Activated naive CD8-positive, alpha-beta T cell (primary cell): ENCODE measurements around the gene PFKFB2.
"Not testable (repeated sequence)": the region's sequence is repeated elsewhere in the genome, so short reads cannot be mapped to it uniquely, and the experiment has no call there.

ENCODE experiments used
- H3K27ac Mint-ChIP-seq: one replicate; pipeline ENCODE4 v1.8.0; 2021; ENCODE audit warnings: mixed read lengths
- H3K27me3 Mint-ChIP-seq: one replicate; pipeline ENCODE4 v1.8.0; 2021; ENCODE audit warnings: mixed read lengths
- H3K36me3 Mint-ChIP-seq: one replicate; pipeline ENCODE4 v1.8.0; 2021; ENCODE audit warnings: mixed read lengths
- H3K4me1 Mint-ChIP-seq: one replicate; pipeline ENCODE4 v1.8.0; 2021; ENCODE audit warnings: low read depth, mixed read lengths
- H3K4me3 Mint-ChIP-seq: one replicate; pipeline ENCODE4 v1.8.0; 2021; ENCODE audit warnings: mild to moderate bottlenecking, mixed read lengths
- H3K9me3 Mint-ChIP-seq: one replicate; pipeline ENCODE4 v1.8.0; 2021; ENCODE audit warnings: low read depth, mixed read lengths

Gene PFKFB2

DNA sequence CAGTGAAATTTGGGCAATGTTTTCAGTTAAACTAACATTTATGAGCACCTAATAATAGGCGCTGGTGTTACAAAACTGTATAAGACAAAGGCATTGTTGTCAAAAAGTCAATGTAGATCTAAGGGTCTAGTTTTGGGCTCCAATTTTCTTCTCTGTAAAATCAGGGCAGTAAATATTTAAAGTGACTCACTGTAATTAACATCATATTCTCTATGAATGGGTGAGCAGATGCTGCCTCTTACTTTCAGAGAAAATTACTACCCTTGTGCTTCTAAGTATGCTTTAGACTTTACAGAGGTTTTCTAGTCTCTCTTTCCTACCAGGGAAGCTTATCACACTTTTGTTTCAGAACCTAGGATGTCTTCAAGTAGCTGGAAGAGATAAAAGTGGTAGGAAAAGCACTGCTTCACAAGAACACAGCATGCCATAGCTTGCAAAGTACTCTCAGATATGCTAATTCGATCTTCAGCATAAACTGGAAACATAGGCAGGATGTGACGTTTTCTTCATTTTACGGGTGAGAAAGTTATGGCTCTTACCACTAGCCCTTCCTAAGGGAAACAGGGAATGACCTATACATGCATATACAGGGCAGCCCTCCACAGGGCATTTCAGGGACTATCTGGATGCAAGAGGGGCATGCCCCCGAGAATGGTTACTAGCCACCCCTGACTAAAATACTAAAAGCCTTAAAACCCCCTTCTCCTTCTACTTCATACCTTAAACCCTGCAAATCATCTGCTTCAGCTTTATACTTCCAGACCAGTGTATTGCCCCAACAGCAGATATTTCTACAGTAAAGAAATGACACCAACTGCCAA lies 23.2 kb upstream of the PFKFB2 start:
- Mint-ChIP-seq H3K27me3 (peaks cover 29% of the 10 kb centered on the region), H3K4me3 (no peak overlapping the region), H3K36me3 (no peaks in the 10 kb centered on the region), H3K4me1 (no peaks in the 10 kb centered on the region), H3K27ac (no peak overlapping the region), H3K9me3 (no peaks in the 10 kb centered on the region)

DNA sequence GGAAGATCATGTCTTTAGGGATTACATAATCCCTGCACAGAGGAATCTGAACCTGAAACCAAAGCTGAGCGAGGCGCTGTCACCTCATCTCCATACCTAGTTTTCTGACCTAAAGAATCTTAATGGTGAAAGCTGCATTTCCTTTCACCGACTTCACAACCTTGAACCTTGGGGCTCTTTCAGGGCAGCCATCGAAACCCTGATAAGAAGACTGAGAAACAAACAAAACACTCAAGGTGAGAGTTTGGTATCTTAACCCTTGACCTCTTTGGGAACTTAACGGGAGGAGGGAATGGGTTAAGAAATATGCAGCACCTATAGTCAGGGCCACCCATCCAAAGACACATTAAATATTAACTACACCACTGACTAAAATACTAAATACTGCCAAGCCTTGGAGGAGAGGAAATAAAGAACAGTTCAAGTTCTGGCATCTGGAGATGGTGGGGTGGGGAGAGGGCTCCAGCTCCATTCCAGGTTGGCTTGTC lies 22.5 kb upstream of the PFKFB2 start:
- Mint-ChIP-seq H3K4me1 (no peaks in the 10 kb centered on the region), H3K27ac (no peak overlapping the region), H3K4me3 (no peak overlapping the region), H3K27me3 (peaks cover 30% of the 10 kb centered on the region), H3K36me3 (no peaks in the 10 kb centered on the region), H3K9me3 (no peaks in the 10 kb centered on the region)

DNA sequence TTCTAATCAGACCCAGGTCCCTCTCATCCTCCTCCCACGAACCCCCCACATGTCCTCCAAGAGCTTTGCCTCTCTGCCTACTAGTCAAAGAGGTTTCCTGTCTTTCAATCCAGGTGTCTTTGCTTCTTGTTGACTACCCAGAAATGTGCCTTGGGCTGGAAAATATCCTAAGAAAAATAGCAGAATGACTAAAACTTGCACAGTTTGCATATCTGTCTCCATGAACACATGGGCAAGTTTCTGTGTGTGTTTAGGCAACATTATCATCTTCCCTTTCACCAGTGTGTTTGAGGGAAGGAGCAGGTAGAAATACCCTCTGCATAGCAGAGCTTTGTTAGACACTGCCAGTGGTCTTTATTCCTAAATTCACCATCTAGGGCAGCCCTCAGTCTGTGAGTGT lies 22.1 kb upstream of the PFKFB2 start:
- Mint-ChIP-seq H3K27me3 (peaks cover 31% of the 10 kb centered on the region), H3K9me3 (no peaks in the 10 kb centered on the region), H3K4me1 (no peaks in the 10 kb centered on the region), H3K36me3 (no peaks in the 10 kb centered on the region), H3K27ac (no peak overlapping the region), H3K4me3 (no peak overlapping the region)

DNA sequence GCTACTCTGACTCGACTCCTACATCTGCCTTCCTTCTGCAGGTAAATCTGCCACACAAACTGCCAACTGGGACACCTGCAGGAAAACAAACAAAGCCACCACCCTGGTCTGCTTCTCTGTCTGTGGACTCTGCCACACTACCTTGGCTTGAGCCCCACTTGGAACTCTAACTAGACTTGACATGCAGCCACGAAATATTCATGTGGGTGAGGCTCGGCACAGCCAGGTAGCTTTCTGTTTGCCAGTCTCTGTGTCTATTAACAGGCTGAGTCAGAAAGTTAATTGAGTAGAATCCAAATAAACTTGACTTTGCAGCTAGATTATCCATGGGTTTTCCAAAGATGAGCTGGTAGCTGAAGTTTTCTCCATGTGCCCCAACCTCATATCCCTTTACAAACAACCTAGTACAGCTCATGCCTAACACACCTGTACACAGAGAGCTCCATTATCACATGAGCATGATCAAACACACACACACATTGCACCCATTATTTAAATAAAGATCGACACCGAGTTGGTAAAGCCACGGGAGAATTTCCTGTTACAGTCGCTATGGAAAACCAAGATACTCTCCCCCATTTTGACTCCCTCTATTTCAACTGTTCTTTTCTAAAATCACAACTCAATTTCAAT lies 21.3 kb upstream of the PFKFB2 start:
- Mint-ChIP-seq H3K36me3 (no peaks in the 10 kb centered on the region), H3K4me1 (no peaks in the 10 kb centered on the region), H3K27ac (no peak overlapping the region), H3K9me3 (no peaks in the 10 kb centered on the region), H3K27me3 (peaks cover 31% of the 10 kb centered on the region), H3K4me3 (no peak overlapping the region)

DNA sequence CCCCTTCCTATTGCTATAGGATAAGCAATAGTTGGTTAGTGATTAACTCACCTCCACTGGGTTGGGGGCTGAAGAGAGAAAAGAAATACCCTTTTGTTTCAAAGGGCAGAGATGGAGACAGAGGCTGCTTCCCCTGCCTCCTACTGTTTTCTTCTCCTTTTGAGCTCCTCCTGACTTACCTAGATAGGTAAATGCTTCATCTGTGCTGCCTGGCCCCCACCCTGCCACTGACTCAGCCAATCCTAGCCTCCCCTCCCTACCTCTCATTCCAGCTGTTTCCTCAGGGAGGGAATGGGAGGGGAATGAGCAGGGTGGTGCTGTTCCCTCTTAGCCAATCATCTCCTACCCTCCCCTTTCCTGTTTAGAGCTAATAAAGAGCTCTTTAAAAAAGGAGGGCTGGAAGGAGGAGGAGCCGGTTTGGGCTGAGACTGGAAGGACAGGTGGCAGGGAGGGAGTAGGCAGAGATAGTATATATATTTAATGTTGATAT lies 20.5 kb upstream of the PFKFB2 start, which contains the start of gene C1orf116:
TSS of gene C1orf116 (minus strand) at position 229 of the 490 bp plus-strand sequence. CDS start 5,158 bp downstream, outside the sequence.
- H3K27ac Mint-ChIP-seq: no peak within 1 kb of the TSS
- H3K4me1 Mint-ChIP-seq: no peaks in the 10 kb centered on the region
- H3K36me3 Mint-ChIP-seq: no peaks in the 10 kb centered on the region
- no peak within 1 kb of the TSS for H3K4me3 Mint-ChIP-seq
- peaks cover 27% of the 10 kb centered on the region for H3K27me3 Mint-ChIP-seq
- no peaks in the 10 kb centered on the region for H3K9me3 Mint-ChIP-seq

DNA sequence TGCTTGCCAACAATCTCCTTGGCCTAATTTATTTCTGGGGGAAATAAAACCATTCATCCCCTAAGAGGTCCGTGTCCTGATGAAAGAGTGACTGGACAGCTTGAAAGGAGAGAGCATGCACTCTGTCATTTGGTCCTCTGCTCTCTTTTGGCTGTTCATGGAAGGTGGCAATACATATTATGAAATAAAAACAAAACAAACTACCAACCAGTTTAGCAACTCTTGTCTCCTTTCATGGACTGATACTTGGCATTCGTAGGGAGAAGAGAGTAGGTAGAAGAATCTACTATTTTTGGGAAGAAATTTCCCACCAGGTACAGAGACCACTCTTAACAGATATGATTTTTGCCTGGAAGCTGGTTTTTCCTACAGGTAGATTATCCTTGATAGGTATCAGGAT lies 19.8 kb upstream of the PFKFB2 start:
- no peaks in the 10 kb centered on the region for H3K9me3 Mint-ChIP-seq
- H3K36me3 Mint-ChIP-seq: no peaks in the 10 kb centered on the region
- H3K4me3 Mint-ChIP-seq: no peak overlapping the region
- H3K27me3 Mint-ChIP-seq: peaks cover 24% of the 10 kb centered on the region
- H3K27ac Mint-ChIP-seq: no peak overlapping the region
- no peaks in the 10 kb centered on the region for H3K4me1 Mint-ChIP-seq

DNA sequence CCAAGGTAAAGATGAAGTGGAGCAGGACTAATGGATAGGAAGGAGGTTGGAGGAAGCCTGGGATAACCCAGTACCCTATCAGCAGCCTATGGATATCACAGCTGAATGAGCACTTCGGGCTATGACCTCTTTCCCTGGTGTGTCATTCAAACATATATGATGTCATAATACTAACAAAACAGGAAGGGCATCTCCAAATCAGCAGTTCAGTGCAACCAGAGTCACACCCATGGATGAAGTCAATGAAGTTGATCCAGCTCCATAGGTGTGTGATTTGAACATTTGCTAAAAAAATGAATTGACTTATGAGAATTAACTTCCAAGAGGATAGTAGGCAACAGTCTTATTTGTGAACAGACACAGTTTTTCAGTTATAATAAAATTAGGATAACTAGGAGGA lies 18.9 kb upstream of the PFKFB2 start:
- no peak overlapping the region for H3K4me3 Mint-ChIP-seq
- peaks cover 16% of the 10 kb centered on the region for H3K27me3 Mint-ChIP-seq
- no peaks in the 10 kb centered on the region for H3K36me3 Mint-ChIP-seq
- H3K9me3 Mint-ChIP-seq: no peaks in the 10 kb centered on the region
- H3K4me1 Mint-ChIP-seq: no peaks in the 10 kb centered on the region
- no peak overlapping the region for H3K27ac Mint-ChIP-seq

DNA sequence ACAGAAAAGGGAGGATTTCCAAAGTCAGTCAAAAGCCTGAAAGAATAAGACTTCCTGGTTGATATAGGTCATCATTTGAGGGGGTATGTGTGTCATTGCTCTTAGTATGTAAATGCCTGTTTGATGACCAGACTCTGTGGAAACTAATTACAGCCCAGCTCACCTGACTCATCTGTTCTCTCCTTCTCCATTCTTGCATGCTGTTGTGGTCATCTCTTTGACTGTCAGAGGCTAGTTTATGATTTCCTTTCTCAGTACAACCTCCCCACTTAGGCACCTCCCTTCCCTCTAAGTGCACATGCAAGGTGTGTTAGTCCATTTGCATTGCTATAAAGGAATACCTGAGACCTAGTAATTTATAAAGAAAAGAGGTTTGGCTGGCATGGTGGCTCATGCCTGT lies 18.1 kb upstream of the PFKFB2 start:
- Mint-ChIP-seq H3K4me1 (no peaks in the 10 kb centered on the region), H3K36me3 (no peaks in the 10 kb centered on the region), H3K27ac (no peak overlapping the region), H3K4me3 (no peak overlapping the region), H3K9me3 (no peaks in the 10 kb centered on the region), H3K27me3 (peaks cover 14% of the 10 kb centered on the region)

DNA sequence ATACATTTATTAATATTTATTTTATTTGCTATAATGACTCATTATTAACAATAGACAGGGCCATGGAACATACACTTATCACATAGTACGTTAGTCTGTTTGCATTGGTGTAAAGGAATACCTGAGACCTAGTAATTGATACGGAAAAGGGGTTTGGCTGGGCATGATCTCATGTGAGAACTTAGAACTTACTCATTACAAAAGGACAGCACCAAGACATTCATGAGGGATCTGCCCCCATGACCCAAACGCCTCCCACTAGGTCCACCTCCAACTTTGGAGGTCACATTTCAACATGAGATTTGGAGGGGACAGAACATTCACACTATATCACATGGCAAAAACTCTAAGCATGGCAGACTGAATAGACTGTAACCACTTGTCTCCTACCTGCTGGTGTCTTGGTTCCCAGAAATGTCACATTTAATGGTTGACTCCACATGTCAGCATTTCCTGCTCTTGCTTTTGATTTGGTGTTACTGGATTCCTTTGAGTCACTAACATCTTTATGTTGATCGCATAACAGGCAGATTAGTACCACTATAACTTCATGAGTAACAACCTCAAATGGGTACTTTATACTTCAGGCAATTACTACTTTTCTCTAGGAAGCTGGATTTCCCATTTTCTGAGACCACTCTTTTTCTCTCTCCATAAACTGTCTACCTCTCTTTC lies 17.1 kb upstream of the PFKFB2 start:
- H3K4me1 Mint-ChIP-seq: no peaks in the 10 kb centered on the region
- no peak overlapping the region for H3K27ac Mint-ChIP-seq
- H3K4me3 Mint-ChIP-seq: no peak overlapping the region
- peaks cover 11% of the 10 kb centered on the region for H3K27me3 Mint-ChIP-seq
- H3K36me3 Mint-ChIP-seq: no peaks in the 10 kb centered on the region
- H3K9me3 Mint-ChIP-seq: no peaks in the 10 kb centered on the region

DNA sequence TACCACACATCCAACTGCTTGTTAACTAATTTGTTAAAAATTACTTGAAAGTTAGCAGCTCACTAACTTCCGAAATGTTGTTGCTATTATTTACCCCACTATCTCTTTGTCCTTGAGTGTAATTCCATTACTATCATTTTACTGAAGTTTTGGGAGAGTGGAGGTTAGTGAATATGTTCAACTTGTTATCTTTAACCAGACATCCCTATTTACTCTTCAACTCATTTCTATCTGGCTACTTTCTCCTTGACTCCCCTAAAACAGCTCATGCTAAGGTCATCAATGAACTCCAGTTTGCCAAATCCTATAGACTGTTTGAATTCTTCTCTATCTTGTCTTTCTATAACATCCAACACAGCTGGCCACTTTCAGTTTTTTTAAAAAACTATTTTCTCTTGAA lies 16.2 kb upstream of the PFKFB2 start:
- H3K4me1 Mint-ChIP-seq: peaks cover 1% of the 10 kb centered on the region
- H3K4me3 Mint-ChIP-seq: no peak overlapping the region
- H3K27me3 Mint-ChIP-seq: peaks cover 8% of the 10 kb centered on the region
- no peaks in the 10 kb centered on the region for H3K9me3 Mint-ChIP-seq
- peaks cover 2% of the 10 kb centered on the region for H3K36me3 Mint-ChIP-seq
- no peak overlapping the region for H3K27ac Mint-ChIP-seq

DNA sequence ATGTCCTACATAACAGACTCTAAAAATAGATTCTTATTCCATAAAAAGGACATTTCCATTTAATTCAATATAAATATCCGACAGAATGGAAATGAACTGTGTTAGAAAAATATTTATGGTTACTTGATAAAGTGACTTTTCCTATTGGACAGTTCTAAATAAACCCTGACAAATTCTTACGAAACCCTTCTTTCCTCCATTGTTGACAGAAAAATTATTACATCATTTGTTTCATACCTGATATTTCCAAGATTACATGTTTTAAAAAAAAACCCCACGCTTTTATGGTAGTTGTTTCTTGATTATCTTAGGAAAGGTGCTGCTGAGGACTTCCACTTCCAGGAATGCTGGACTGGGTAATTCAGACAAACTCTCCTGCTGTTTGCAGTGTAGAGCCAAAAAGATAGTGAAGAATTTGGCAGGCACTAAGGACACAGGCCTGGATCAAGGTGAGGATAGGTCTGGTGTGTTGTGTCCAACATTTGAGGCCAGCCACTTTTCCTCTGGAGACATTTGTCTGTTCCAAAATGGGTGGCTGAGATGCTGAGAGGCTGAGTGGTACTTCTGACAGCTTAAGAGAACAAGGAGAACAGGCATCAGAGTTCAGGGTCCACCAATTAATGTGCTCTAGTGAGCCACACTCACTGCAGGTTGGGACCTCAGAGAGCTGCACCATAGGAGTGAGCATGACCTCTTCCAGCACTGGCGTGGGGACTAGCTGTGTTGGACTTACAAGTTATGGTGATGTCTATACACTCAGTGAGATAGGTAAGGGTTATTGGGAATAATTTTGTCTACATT lies 13.5 kb upstream of the PFKFB2 start:
- no peak overlapping the region for H3K4me3 Mint-ChIP-seq
- no peak overlapping the region for H3K27ac Mint-ChIP-seq
- H3K36me3 Mint-ChIP-seq: peaks cover 10% of the 10 kb centered on the region
- peaks cover 17% of the 10 kb centered on the region for H3K4me1 Mint-ChIP-seq
- no peaks in the 10 kb centered on the region for H3K9me3 Mint-ChIP-seq
- peaks cover 4% of the 10 kb centered on the region for H3K27me3 Mint-ChIP-seq

DNA sequence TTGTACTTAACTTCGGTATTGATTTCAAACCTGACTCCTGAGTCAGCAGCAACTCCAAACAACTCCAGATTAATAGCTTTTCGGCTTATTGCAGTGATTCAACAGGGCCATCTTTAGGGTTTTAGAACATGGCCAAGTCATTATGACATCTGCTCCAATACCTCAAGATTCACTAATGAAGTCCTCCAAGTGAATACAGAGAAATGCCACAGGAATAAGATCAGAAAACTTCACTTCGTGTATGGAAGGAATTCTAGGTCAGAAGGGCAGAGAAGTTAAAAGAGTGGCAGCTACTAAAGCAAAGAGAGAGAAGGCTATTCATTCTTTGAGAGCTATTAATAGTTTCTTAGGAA lies 12.9 kb upstream of the PFKFB2 start:
- H3K27me3 Mint-ChIP-seq: peaks cover 1% of the 10 kb centered on the region
- no peaks in the 10 kb centered on the region for H3K9me3 Mint-ChIP-seq
- no peak overlapping the region for H3K4me3 Mint-ChIP-seq
- H3K36me3 Mint-ChIP-seq: peaks cover 13% of the 10 kb centered on the region
- peaks cover 23% of the 10 kb centered on the region for H3K4me1 Mint-ChIP-seq
- H3K27ac Mint-ChIP-seq: no peak overlapping the region

DNA sequence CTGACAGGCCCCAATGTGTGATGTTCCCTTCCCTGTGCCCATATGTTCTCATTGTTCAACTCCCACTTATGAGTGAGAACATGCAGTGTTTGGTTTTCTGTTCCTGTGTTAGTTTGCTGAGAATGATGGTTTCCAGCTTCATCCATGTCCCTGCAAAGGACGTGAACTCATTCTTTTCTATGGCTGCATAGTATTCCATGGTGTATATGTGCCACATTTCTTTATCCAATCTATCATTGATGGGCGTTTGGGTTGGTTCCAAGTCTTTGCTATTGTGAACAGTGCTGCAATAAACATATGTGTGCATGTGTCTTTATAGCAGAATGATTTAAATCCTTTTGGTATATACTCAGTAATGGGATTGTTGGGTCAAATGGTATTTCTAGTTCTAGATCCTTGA lies 11.7 kb upstream of the PFKFB2 start:
- H3K27ac Mint-ChIP-seq, H3K9me3 Mint-ChIP-seq, H3K4me3 Mint-ChIP-seq, H3K27me3 Mint-ChIP-seq: not testable (repeated sequence)
- H3K36me3 Mint-ChIP-seq: peaks cover 13% of the 10 kb centered on the region
- H3K4me1 Mint-ChIP-seq: peaks cover 32% of the 10 kb centered on the region

DNA sequence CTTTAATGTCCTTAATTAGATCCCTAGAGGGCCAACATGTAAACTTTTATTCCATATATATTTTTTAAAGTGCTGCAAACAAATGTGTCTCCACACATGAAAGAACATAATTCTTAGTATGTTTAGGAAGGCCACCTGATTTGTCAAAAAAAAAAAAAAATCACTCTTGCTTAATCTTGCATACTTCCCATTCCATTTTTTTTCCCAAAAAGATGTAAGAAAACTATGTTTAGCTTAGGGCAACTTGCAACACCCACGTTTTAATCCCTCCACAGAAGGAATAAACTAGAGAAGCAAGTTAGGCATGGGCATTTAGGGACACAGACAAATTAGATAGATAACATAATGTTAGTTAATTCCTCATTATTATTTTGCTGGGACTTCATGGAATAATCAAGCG lies 7.6 kb upstream of the PFKFB2 start:
- no peak overlapping the region for H3K27ac Mint-ChIP-seq
- no peaks in the 10 kb centered on the region for H3K9me3 Mint-ChIP-seq
- H3K36me3 Mint-ChIP-seq: peaks cover 20% of the 10 kb centered on the region
- no peaks in the 10 kb centered on the region for H3K27me3 Mint-ChIP-seq
- H3K4me3 Mint-ChIP-seq: no peak overlapping the region
- H3K4me1 Mint-ChIP-seq: peaks cover 64% of the 10 kb centered on the region
